ENCODE results near the gene FXYD6.
"Not testable (repeated sequence)": the region's sequence is repeated elsewhere in the genome, so short reads cannot be mapped to it uniquely, and the experiment has no call there.

The FXYD6 gene
- total RNA-seq = 6.3 to 20.9 (median 10.6) reads per million in 18 experiments

GRCh38 chr11:117876341-117877119 lies at the start of gene FXYD6:
TSS of gene FXYD6 (minus strand) at chr11:117876658. CDS start at chr11:117842776, 33,882 bp downstream.
- DNase-seq = peak in 1 of 2 donors; percentile 10

- not testable (repeated sequence) for DNase-seq
These were observed 49.7 kb upstream of the FXYD6 start for GRCh38 chr11:117926166-117926565.

- DNase-seq = no peak
These were observed 48.9 kb upstream of the FXYD6 start for GRCh38 chr11:117925198-117925925.

- DNase-seq = no peak
These were observed 48.2 kb upstream of the FXYD6 start for GRCh38 chr11:117924631-117925170.

GRCh38 chr11:117923773-117924172 lies 47.3 kb upstream of the FXYD6 start:
- DNase-seq = no peak

GRCh38 chr11:117923275-117923674 lies 46.8 kb upstream of the FXYD6 start:
- no peak for DNase-seq

GRCh38 chr11:117921893-117922292 lies 45.4 kb upstream of the FXYD6 start:
- DNase-seq = no peak

- no peak for DNase-seq
These were observed 45.0 kb upstream of the FXYD6 start for GRCh38 chr11:117921456-117921855.

GRCh38 chr11:117919781-117920221 lies 43.3 kb upstream of the FXYD6 start:
- DNase-seq = peak in 1 of 2 donors; percentile 36

GRCh38 chr11:117919341-117919740 lies 42.9 kb upstream of the FXYD6 start:
- DNase-seq = peak; percentile 28 to 31

GRCh38 chr11:117918366-117919255 lies 42.2 kb upstream of the FXYD6 start:
- no peak for DNase-seq

- DNase-seq = no peak
These were observed 41.2 kb upstream of the FXYD6 start for GRCh38 chr11:117917591-117918151.

- DNase-seq = no peak
These were observed 40.5 kb upstream of the FXYD6 start for GRCh38 chr11:117916956-117917355.

GRCh38 chr11:117915672-117916235 lies 39.3 kb upstream of the FXYD6 start:
- no peak for DNase-seq

GRCh38 chr11:117914991-117915618 lies 38.6 kb upstream of the FXYD6 start:
- no peak for DNase-seq

- DNase-seq = no peak
These were observed 37.9 kb upstream of the FXYD6 start for GRCh38 chr11:117914398-117914761.

- no peak for DNase-seq
These were observed 37.4 kb upstream of the FXYD6 start for GRCh38 chr11:117913736-117914397.

- DNase-seq = no peak
These were observed 36.0 kb upstream of the FXYD6 start for GRCh38 chr11:117912497-117912896.

- no peak for DNase-seq
These were observed 35.2 kb upstream of the FXYD6 start for GRCh38 chr11:117911694-117912093.

- DNase-seq = no peak
These were observed 34.6 kb upstream of the FXYD6 start for GRCh38 chr11:117910941-117911655.

Data from inflammatory macrophage (primary cell).